Measurements from ENCODE around the gene NUDT7. TPM values are rescaled to one million over a fixed set of nuclear protein-coding genes. Genes with fewer than 3 reads are reported as not detected.

Gene NUDT7
- total and polyA plus RNA-seq, 2 donors (not counting 3 experiments of a cell fraction or from before 2014, with no cell fraction given), result 6.2 to 6.5 TPM

DNA sequence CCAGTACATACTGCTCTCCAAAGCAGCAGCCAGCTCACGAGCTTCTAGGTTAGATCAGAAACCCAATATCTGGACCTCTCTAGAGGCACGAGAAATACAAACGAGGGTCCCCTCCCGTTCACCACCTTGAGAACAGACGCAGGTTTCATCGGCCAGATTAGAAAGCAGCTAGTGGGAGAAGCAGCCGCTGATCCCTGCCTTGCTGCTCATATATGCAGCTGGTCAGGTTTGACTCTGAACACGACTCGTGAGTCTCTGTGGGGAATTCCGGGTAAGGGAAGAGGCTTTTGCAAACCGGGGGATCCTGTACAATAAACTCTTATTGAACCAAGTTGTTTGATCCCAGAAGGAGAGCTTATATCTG lies 67.7 kb downstream of the NUDT7 start:
- FAIRE-seq, result no peak
- Histone ChIP-seq H3K9me3 (replicated peaks; ENCODE audit: control insufficient read depth, insufficient read depth, low read length) (no peaks in the 10 kb centered on the region), H3K4me1 (ENCODE audit: control insufficient read depth, extremely low read depth, insufficient read depth, low read length) (peaks cover 4% of the 10 kb centered on the region), H3K27ac (ENCODE audit: insufficient read depth, low read depth, low read length) (no peak overlapping the region), H3K4me2 (ENCODE audit: insufficient read depth, low read length) (no peak overlapping the region), H3K4me3 (replicated peaks in 1 of 3; ENCODE audit: insufficient read depth in 1 of 3, low read depth in 1 of 3, low read length in 3 of 3) (no peak overlapping the region), H4K20me1 (replicated peaks; ENCODE audit: control insufficient read depth, extremely low read depth, insufficient read depth, low read length) (no peaks in the 10 kb centered on the region), H3K27me3 (ENCODE audit: control insufficient read depth in 2 of 2, insufficient read depth in 2 of 2, low read length in 2 of 2) (peaks cover 28 to 41% of the 10 kb centered on the region in 2 experiments), H3K36me3 (ENCODE audit: control insufficient read depth in 2 of 2, extremely low read depth in 1 of 2, insufficient read depth in 2 of 2, low read length in 2 of 2) (no peaks in the 10 kb centered on the region), H3K79me2 (ENCODE audit: control insufficient read depth, insufficient read depth, low read length) (no peaks in the 10 kb centered on the region), H3K9me1 (replicated peaks; ENCODE audit: control insufficient read depth, extremely low read depth, insufficient read depth, low read length) (no peaks in the 10 kb centered on the region), H3K9ac (replicated peaks; ENCODE audit: extremely low read depth, insufficient read depth, low read length) (no peak overlapping the region), H2AFZ (ENCODE audit: low read depth, low read length) (no peak overlapping the region)
- intact Hi-C loops (cut with micrococcal nuclease) (no loop called here), dilution Hi-C loops (cut with MboI; ENCODE audit: extremely low pct_ligation_motif_present, low sequenced_read_pairs) (no loop called here)
- ChIA-PET POLR2A (interaction anchor here (1.3 kb wide), 1 partner anchor 44 kb away, joined by 3 read pairs; no protein-coding TSS in a partner anchor), CTCF (interaction anchor here (0.7 to 2.3 kb wide), 6 partner anchors 9 to 213 kb away, joined by 3 to 6 read pairs (median 4); partner anchors contain the start of gene NUDT7)
- TF ChIP-seq, protein P1, sequence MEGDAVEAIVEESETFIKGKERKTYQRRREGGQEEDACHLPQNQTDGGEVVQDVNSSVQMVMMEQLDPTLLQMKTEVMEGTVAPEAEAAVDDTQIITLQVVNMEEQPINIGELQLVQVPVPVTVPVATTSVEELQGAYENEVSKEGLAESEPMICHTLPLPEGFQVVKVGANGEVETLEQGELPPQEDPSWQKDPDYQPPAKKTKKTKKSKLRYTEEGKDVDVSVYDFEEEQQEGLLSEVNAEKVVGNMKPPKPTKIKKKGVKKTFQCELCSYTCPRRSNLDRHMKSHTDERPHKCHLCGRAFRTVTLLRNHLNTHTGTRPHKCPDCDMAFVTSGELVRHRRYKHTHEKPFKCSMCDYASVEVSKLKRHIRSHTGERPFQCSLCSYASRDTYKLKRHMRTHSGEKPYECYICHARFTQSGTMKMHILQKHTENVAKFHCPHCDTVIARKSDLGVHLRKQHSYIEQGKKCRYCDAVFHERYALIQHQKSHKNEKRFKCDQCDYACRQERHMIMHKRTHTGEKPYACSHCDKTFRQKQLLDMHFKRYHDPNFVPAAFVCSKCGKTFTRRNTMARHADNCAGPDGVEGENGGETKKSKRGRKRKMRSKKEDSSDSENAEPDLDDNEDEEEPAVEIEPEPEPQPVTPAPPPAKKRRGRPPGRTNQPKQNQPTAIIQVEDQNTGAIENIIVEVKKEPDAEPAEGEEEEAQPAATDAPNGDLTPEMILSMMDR (IDR thresholded peaks at IDR 0.05; ENCODE audit: extremely low read depth in 1 of 2, insufficient read depth in 1 of 2, low read depth in 1 of 2, low read length in 2 of 2), result no peak
- TF ChIP-seq FOS (IDR thresholded peaks at IDR 0.05; ENCODE audit: borderline replicate concordance, insufficient read depth, low read length), result no peak
- TF ChIP-seq POLR2AphosphoS5 (IDR thresholded peaks at IDR 0.05; ENCODE audit: insufficient read depth, low read depth, low read length), result no peak
- BruUV-seq (replicated peaks), result no TSS peak
- DNase-seq (ENCODE audit: low read depth, low spot score), result no peak

DNA sequence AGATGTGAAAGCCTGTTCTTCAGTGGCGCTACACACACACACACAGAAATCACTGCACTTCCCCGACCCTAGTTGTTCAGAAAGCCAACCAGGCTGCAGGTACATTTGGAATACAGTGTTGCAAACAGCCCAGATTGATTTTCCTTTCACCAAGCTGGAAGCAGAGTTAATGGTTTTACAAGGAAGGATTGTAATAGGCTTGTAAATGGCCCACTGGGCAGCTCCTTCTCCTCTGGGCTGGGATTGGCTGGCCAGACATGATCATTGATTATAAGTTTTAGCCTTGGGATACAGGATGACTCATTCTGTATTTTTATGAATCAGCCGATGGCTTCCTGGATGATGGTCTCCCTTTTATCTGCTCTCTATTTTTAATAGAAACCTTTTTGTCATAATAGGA lies 68.6 kb downstream of the NUDT7 start:
- ChIA-PET POLR2A (no interaction called here), CTCF (interaction anchor here (1.3 to 2.3 kb wide), 2 partner anchors 10 to 212 kb away, joined by 5 to 6 read pairs; no protein-coding TSS in a partner anchor)
- no peaks in the 10 kb centered on the region for H3K36me3 ChIP-seq (ENCODE audit: control insufficient read depth in 2 of 2, extremely low read depth in 1 of 2, insufficient read depth in 2 of 2, low read length in 2 of 2)
- H3K9ac ChIP-seq (replicated peaks; ENCODE audit: extremely low read depth, insufficient read depth, low read length), result no peak overlapping the region
- TF ChIP-seq FOS (IDR thresholded peaks at IDR 0.05; ENCODE audit: borderline replicate concordance, insufficient read depth, low read length), result no peak
- no peak for TF ChIP-seq EZH2 (IDR thresholded peaks at IDR 0.05; ENCODE audit: borderline replicate concordance, low read depth, low read length, severe bottlenecking)
- TF ChIP-seq JUN (IDR thresholded peaks at IDR 0.05; ENCODE audit: borderline replicate concordance, insufficient read depth, insufficient read length, low read depth), result no peak
- TF ChIP-seq GATA2 (IDR thresholded peaks at IDR 0.05; ENCODE audit: insufficient read depth, insufficient read length, low read depth, low read length), result no peak
- TF ChIP-seq POLR2AphosphoS5 (IDR thresholded peaks at IDR 0.05; ENCODE audit: insufficient read depth, low read depth, low read length), result no peak
- TF ChIP-seq, protein P1 (IDR thresholded peaks at IDR 0.05; ENCODE audit: extremely low read depth in 1 of 2, insufficient read depth in 1 of 2, low read depth in 1 of 2, low read length in 2 of 2), result no peak
- TF ChIP-seq, protein P2, sequence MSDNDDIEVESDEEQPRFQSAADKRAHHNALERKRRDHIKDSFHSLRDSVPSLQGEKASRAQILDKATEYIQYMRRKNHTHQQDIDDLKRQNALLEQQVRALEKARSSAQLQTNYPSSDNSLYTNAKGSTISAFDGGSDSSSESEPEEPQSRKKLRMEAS (IDR thresholded peaks at IDR 0.05; ENCODE audit: insufficient read depth, insufficient read length), result no peak
- TF ChIP-seq POLR2A (IDR thresholded peaks at IDR 0.05; ENCODE audit: low read depth, low read length), result no peak
- no peak for TF ChIP-seq MYC (IDR thresholded peaks at IDR 0.05; ENCODE audit: low read depth, low read length)
- no peak overlapping the region for H2AFZ ChIP-seq (ENCODE audit: low read depth, low read length)
- no peaks in the 10 kb centered on the region for H3K9me3 ChIP-seq (replicated peaks; ENCODE audit: control insufficient read depth, insufficient read depth, low read length)
- no TSS peak for BruUV-seq (replicated peaks)
- H3K4me3 ChIP-seq (replicated peaks in 1 of 3; ENCODE audit: insufficient read depth in 1 of 3, low read depth in 1 of 3, low read length in 3 of 3), result no peak overlapping the region
- H3K27me3 ChIP-seq (ENCODE audit: control insufficient read depth in 2 of 2, insufficient read depth in 2 of 2, low read length in 2 of 2), result peaks cover 28 to 40% of the 10 kb centered on the region in 2 experiments
- no peaks in the 10 kb centered on the region for H3K9me1 ChIP-seq (replicated peaks; ENCODE audit: control insufficient read depth, extremely low read depth, insufficient read depth, low read length)
- FAIRE-seq (no peak), DNase-seq (ENCODE audit: low read depth, low spot score) (no peak)
- peaks cover 4% of the 10 kb centered on the region for H3K4me1 ChIP-seq (ENCODE audit: control insufficient read depth, extremely low read depth, insufficient read depth, low read length)
- dilution Hi-C loops (cut with MboI; ENCODE audit: extremely low pct_ligation_motif_present, low sequenced_read_pairs) (no loop called here), intact Hi-C loops (cut with micrococcal nuclease) (no loop called here)
- H3K27ac ChIP-seq (ENCODE audit: insufficient read depth, low read depth, low read length), result no peak overlapping the region
- H3K4me2 ChIP-seq (ENCODE audit: insufficient read depth, low read length), result no peak overlapping the region
- no peaks in the 10 kb centered on the region for H3K79me2 ChIP-seq (ENCODE audit: control insufficient read depth, insufficient read depth, low read length)
- H4K20me1 ChIP-seq (replicated peaks; ENCODE audit: control insufficient read depth, extremely low read depth, insufficient read depth, low read length), result no peaks in the 10 kb centered on the region

Data from endothelial cell of umbilical vein (primary cell).